Measurements from ENCODE around the gene MDM1. TPM values are rescaled to one million over a fixed set of nuclear protein-coding genes. Genes with fewer than 3 reads are reported as not detected.

MDM1 gene
- total RNA-seq, 1 experiment from 2014 or later, result 18.6 TPM

DNA sequence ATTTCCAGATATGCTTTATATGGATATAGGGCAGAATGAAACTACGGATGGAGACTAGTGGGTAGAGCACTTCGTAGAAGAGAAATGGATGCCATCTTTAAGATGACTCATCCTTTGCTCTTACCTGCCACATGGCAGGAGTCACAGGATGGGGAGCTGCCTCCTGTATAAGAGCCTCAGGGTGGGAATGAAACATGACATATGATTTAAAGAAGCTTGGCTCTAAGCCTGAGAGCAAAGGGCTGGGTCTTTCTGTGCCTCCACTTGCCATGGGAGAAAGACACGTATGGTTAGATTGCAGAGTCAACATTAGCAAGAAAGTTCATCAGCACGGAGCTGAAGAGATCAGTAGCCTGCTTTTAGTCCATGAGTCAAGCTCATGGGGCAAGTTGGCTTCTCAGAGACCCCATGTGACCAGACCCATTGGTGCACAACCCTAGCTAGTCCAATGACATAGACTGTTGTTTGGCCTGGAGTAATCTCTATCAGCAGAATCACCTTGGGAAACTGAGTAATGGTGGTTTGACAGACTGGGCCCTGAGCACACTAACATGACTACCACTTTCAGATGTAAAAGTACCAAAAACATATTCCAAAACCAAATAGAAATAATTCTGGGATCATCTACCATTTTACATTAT is 40.6 kb downstream of the MDM1 start:
- DNase-seq (ENCODE audit: low read depth), result no peak
- in situ Hi-C loops (cut with HindIII; ENCODE audit: low pct_unique_long_range_greater_than_20kb, low sequenced_read_pairs), result no loop called here

DNA sequence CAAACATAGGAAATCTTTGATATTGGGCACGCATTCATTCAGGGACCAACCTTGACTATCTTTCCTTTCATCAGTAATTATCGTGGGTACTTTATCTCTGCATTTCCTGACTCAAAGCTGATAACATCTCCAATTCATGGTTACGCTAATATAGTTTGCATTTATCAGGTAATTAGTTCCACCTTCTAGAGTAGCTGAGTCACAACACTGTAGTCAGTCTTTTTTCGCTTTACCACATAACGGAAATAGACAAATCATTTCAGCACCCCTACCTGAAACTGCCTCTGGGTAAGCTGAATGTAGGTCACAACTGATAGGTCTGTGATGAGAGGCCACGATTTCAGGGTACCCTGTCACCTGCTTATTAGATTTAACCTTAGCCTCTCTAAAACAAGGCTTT is 42.0 kb downstream of the MDM1 start:
- in situ Hi-C loops (cut with HindIII; ENCODE audit: low pct_unique_long_range_greater_than_20kb, low sequenced_read_pairs), result no loop called here
- no peak for DNase-seq (ENCODE audit: low read depth)

DNA sequence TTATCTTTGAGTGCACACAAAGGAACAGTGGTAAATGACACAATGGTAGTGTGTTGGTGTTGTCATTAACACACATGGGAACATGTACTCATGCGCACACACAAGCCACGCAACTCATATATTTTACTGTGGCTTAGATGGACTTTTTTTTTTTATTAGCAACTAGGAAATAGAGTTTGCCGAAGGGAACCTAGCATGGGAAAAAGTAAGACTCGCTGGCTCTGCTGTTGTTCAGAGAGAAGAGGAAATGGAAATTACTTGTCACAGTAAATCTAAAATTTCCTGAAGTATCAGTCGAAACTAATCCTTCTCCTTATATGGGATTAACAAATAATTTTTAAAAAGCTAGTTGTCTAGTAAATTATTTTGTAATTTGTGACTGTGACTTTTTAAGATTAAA is 45.1 kb downstream of the MDM1 start:
- in situ Hi-C loops (cut with HindIII; ENCODE audit: low pct_unique_long_range_greater_than_20kb, low sequenced_read_pairs), result no loop called here
- no peak for DNase-seq (ENCODE audit: low read depth)

DNA sequence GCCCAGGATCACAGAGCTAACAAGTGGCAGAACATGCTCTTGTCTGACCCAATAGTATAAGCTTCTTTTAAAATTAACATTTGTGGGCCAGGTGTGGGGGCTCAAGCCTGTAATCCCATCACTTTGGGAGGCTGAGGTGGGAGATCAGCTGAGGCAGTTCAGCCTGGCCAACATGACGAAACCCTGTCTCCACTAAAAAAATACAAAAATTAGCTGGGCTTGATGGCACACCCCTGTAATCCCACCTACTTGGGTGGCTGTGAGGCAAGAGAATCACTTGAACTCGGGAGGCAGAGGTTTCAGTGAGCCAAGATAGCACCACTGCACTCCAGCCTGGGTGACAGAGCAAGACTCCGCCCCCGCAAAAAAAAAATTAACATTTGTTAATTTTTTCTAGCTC is 45.8 kb downstream of the MDM1 start:
- DNase-seq (ENCODE audit: low read depth), result no peak
- in situ Hi-C loops (cut with HindIII; ENCODE audit: low pct_unique_long_range_greater_than_20kb, low sequenced_read_pairs), result no loop called here

DNA sequence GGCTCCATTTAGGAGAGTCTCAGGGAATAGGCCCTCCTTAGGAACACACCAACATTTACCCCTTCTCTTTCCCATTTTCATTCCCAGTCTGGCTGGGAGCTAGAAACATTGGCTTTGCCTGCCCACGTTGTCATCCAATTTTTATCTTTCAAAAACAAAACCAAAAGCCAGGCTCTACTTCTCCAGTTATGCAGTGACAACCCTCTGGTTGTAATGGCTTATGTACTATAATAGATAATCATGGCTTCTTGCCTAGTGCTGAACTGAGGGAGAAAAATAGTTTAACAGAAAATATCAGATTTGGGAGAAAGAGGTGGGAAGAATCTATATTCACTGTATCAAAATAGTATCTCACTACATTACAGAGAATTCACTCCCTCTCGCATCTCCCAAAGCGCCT is 46.6 kb downstream of the MDM1 start:
- DNase-seq (ENCODE audit: low read depth), result no peak
- in situ Hi-C loops (cut with HindIII; ENCODE audit: low pct_unique_long_range_greater_than_20kb, low sequenced_read_pairs), result no loop called here

- in situ Hi-C loops (cut with HindIII; ENCODE audit: low pct_unique_long_range_greater_than_20kb, low sequenced_read_pairs), result no loop called here
Observed at GRCh38 chr12:68281322-68282077, 50.7 kb downstream of the MDM1 start.

GRCh38 chr12:68280240-68280639 is 51.9 kb downstream of the MDM1 start:
- no peak for DNase-seq (ENCODE audit: low read depth)
- in situ Hi-C loops (cut with HindIII; ENCODE audit: low pct_unique_long_range_greater_than_20kb, low sequenced_read_pairs), result no loop called here

More at GRCh38 chr12:68281322-68282077, 50.7 kb downstream of the MDM1 start:
- DNase-seq (ENCODE audit: low read depth), result no peak

- in situ Hi-C loops (cut with HindIII; ENCODE audit: low pct_unique_long_range_greater_than_20kb, low sequenced_read_pairs), result no loop called here
- DNase-seq (ENCODE audit: low read depth), result peak; percentile 66
Observed at GRCh38 chr12:68279227-68280054, 52.7 kb downstream of the MDM1 start.

DNA sequence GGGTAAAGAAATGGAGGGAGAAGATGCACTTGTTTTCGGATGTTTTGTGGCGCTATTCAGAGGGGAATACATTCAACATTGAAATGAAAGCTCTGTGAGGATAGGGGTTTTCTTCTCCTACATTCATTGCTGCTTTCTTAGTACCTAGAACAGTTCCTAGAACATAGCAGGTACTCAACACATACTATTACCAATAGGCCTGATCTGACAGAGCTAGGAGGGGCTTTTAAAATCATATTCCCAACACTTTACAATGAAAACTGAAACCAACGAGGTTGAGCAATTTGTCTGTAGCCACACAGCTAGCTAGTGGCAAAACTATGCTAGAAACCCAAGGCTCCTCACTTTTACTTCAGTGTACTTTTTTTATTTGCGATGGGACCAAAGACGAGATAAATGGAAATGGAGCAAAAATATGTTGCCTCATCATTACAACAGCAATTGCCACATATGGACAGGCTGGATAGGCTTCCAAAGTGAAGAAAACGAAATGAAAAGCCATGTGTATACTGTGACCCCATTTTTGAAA is 55.7 kb downstream of the MDM1 start:
- in situ Hi-C loops (cut with HindIII; ENCODE audit: low pct_unique_long_range_greater_than_20kb, low sequenced_read_pairs), result no loop called here

DNA sequence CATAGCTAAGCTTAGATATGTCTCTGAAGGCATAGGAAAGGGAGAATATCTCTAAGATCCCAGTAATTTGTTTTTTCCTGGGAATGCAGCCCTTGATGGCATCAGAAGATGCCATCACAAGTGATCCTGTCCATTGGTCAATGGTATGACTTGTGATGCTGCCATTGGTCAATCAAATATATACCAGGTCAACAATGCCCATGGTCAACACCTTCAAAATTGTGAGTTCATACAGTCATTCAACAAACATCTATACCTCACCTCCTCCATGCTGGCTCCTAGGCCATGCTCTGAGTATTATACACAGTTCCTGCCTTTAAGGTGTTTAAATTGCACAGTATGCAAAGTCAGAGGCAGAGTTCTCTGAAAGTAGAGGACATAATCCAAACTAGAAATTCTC is 59.4 kb downstream of the MDM1 start:
- in situ Hi-C loops (cut with HindIII; ENCODE audit: low pct_unique_long_range_greater_than_20kb, low sequenced_read_pairs), result no loop called here
- no peak for DNase-seq (ENCODE audit: low read depth)

More for the DNA sequence above, 55.7 kb downstream of the MDM1 start:
- no peak for DNase-seq (ENCODE audit: low read depth)

GRCh38 chr12:68271346-68271745 is 60.8 kb downstream of the MDM1 start:
- DNase-seq (ENCODE audit: low read depth), result no peak
- in situ Hi-C loops (cut with HindIII; ENCODE audit: low pct_unique_long_range_greater_than_20kb, low sequenced_read_pairs), result no loop called here

- DNase-seq (ENCODE audit: low read depth), result peak; percentile 12
- in situ Hi-C loops (cut with HindIII; ENCODE audit: low pct_unique_long_range_greater_than_20kb, low sequenced_read_pairs), result no loop called here
Observed at GRCh38 chr12:68270358-68270757, 61.8 kb downstream of the MDM1 start.

- in situ Hi-C loops (cut with HindIII; ENCODE audit: low pct_unique_long_range_greater_than_20kb, low sequenced_read_pairs), result no loop called here
- no peak for DNase-seq (ENCODE audit: low read depth)
Observed at GRCh38 chr12:68269779-68270178, 62.4 kb downstream of the MDM1 start.

GRCh38 chr12:68268967-68269366 is 63.2 kb downstream of the MDM1 start:
- in situ Hi-C loops (cut with HindIII; ENCODE audit: low pct_unique_long_range_greater_than_20kb, low sequenced_read_pairs), result no loop called here
- no peak for DNase-seq (ENCODE audit: low read depth)

DNA sequence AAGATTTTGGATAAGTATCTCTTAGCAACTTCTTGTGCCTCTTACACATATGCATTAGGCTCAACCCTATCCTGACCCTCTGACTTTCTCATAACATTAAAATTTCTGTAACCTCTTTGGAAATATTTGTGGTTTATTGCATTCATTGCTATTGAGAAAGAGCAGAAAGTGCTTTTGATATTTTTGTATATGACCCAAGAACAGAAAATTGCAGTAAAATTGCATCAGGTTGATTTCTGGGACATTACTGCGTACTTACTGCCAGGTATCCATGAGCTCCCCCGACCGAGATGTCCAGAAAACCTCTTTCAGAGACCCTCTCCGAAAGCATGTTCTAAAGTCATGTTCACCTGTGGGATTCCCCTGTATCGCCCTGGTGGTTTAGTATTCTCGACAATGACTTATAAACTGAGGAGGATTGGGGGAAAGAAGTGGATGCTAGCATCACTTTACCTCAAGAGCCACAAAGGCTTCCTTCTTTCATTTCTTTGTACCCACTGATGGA is 64.2 kb downstream of the MDM1 start:
- in situ Hi-C loops (cut with HindIII; ENCODE audit: low pct_unique_long_range_greater_than_20kb, low sequenced_read_pairs), result no loop called here
- DNase-seq (ENCODE audit: low read depth), result no peak

- DNase-seq (ENCODE audit: low read depth), result no peak
- in situ Hi-C loops (cut with HindIII; ENCODE audit: low pct_unique_long_range_greater_than_20kb, low sequenced_read_pairs), result no loop called here
Observed at GRCh38 chr12:68264857-68265256, 67.3 kb downstream of the MDM1 start.

- in situ Hi-C loops (cut with HindIII; ENCODE audit: low pct_unique_long_range_greater_than_20kb, low sequenced_read_pairs), result no loop called here
- DNase-seq (ENCODE audit: low read depth), result no peak
Observed at GRCh38 chr12:68264158-68264855, 67.9 kb downstream of the MDM1 start.

DNA sequence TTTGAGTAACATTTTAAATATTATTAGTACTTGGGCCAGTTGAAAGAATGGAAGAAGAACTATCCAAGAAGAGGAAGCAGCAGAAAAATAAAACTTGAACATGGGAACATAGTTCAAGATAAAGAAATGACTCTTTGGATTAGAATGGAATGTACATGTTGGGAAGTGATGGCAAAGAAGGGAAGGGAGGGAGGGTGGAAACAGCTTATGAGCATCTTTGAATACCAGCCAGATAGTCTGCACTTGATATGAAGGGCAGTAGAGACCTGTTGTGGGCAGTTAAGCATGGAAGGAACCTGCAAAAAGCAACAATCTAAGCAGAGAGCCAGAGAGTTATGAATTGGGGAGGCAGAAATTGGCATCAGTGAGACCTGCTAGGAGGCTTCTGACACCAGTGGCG is 68.8 kb downstream of the MDM1 start:
- in situ Hi-C loops (cut with HindIII; ENCODE audit: low pct_unique_long_range_greater_than_20kb, low sequenced_read_pairs), result no loop called here
- no peak for DNase-seq (ENCODE audit: low read depth)
